HG03354 (cell line): Measurements from ENCODE around the gene CCL4.

Experiments used
- ATAC-seq: cut with Tn5 transposase; IDR thresholded peaks from one replicate; pipeline ENCODE4 v1.9.1; 2021; ENCODE audit warnings: mild to moderate bottlenecking; ENCODE audit not compliant: unreplicated experiment, poor library complexity, severe bottlenecking

The CCL4 gene

GRCh38 chr17:36135465-36135864 lies 31.8 kb downstream of the CCL4 start:
- no peak for ATAC-seq

GRCh38 chr17:36136036-36136435 lies 32.4 kb downstream of the CCL4 start:
- ATAC-seq: no peak

- ATAC-seq: no peak
Observed at GRCh38 chr17:36136439-36136838, 32.8 kb downstream of the CCL4 start.

- no peak for ATAC-seq
Observed at GRCh38 chr17:36142235-36142634, 38.6 kb downstream of the CCL4 start.

GRCh38 chr17:36142806-36143205 lies 39.2 kb downstream of the CCL4 start:
- no peak for ATAC-seq

GRCh38 chr17:36144014-36144413 lies 40.4 kb downstream of the CCL4 start:
- no peak for ATAC-seq

- ATAC-seq: no peak
Observed at GRCh38 chr17:36144981-36145729, 41.5 kb downstream of the CCL4 start.

- no peak for ATAC-seq
Observed at GRCh38 chr17:36147601-36148000, 44.0 kb downstream of the CCL4 start.

GRCh38 chr17:36148559-36149295 lies 45.1 kb downstream of the CCL4 start:
- no peak for ATAC-seq

- no peak for ATAC-seq
Observed at GRCh38 chr17:36149296-36149820, 45.7 kb downstream of the CCL4 start.

GRCh38 chr17:36151891-36152638 lies 48.4 kb downstream of the CCL4 start:
- ATAC-seq: no peak

- no peak for ATAC-seq
Observed at GRCh38 chr17:36152639-36153120, 49.1 kb downstream of the CCL4 start.

- no peak for ATAC-seq
Observed at GRCh38 chr17:36153895-36154610, 50.4 kb downstream of the CCL4 start.
